Measurements from ENCODE around the gene TBCD. TPM values are rescaled to one million over a fixed set of nuclear protein-coding genes. Genes with fewer than 3 reads are reported as not detected.

The TBCD gene
- total RNA-seq, 1 experiment from 2014 or later: 129 TPM

DNA sequence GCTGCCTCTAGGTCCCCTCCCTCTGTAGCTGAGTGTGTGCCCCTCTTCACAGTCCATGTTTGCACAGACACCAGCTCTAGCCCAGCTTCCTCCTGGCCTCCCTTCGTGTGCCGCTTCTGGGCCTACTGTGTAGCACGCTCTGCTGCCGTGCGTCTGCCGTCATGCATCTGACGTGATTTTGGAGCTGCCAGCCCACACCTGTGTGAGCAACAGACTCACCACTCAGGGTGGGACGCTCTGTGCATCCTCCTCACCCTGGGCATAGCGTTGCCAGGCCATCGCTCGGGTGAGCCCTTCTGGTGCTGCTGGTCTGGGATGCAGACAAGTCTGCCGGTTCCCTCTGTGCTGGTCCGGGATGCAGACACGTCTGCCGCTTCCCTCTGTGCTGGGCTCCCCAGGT lies 127.4 kb downstream of the TBCD start:
- TF ChIP-seq, protein P1, sequence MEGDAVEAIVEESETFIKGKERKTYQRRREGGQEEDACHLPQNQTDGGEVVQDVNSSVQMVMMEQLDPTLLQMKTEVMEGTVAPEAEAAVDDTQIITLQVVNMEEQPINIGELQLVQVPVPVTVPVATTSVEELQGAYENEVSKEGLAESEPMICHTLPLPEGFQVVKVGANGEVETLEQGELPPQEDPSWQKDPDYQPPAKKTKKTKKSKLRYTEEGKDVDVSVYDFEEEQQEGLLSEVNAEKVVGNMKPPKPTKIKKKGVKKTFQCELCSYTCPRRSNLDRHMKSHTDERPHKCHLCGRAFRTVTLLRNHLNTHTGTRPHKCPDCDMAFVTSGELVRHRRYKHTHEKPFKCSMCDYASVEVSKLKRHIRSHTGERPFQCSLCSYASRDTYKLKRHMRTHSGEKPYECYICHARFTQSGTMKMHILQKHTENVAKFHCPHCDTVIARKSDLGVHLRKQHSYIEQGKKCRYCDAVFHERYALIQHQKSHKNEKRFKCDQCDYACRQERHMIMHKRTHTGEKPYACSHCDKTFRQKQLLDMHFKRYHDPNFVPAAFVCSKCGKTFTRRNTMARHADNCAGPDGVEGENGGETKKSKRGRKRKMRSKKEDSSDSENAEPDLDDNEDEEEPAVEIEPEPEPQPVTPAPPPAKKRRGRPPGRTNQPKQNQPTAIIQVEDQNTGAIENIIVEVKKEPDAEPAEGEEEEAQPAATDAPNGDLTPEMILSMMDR (conservative IDR thresholded peaks at IDR 0.05): no peak
- Histone ChIP-seq H3K23me2 (ENCODE audit: insufficient read length, low read depth, low read length, poor library complexity, severe bottlenecking) (no peaks in the 10 kb centered on the region), H3K79me2 (ENCODE audit: insufficient read depth, low read length) (no peaks in the 10 kb centered on the region; the same call in 1 of the 2 replicates), H2BK12ac (ENCODE audit: insufficient read length, low read depth, low read length) (no peak overlapping the region), H2AK5ac (ENCODE audit: insufficient read length, low read length) (no peak overlapping the region), H4K20me1 (ENCODE audit: control insufficient read depth, insufficient read depth, insufficient read length) (peaks cover 4% of the 10 kb centered on the region), H4K8ac (replicated peaks; ENCODE audit: insufficient read length, low read depth, low read length) (no peak overlapping the region), H3K9me3 (ENCODE audit: control insufficient read depth, low read depth, low read length) (no peaks in the 10 kb centered on the region), H3K18ac (ENCODE audit: insufficient read length, low read depth, low read length) (no peak overlapping the region), H3K4ac (ENCODE audit: low read depth, low read length) (no peak overlapping the region), H2BK15ac (ENCODE audit: low read depth, low read length) (no peak overlapping the region), H3K14ac (ENCODE audit: insufficient read depth, low read length) (no peak overlapping the region; the same call in 1 of the 2 replicates), H3K79me1 (ENCODE audit: insufficient read depth, low read depth, low read length, poor library complexity, severe bottlenecking) (no peaks in the 10 kb centered on the region), H2AFZ (ENCODE audit: low read length) (no peak overlapping the region), H3K27ac (ENCODE audit: insufficient read length, low read depth, low read length) (no peak overlapping the region), H3K56ac (ENCODE audit: insufficient read length, low read depth, low read length) (no peak overlapping the region), H2BK120ac (ENCODE audit: low read depth, low read length, poor library complexity, severe bottlenecking) (no peak overlapping the region), H3K4me1 (ENCODE audit: insufficient read depth, low read length) (no peaks in the 10 kb centered on the region), H2BK20ac (ENCODE audit: low read depth, low read length, poor library complexity, severe bottlenecking) (no peak overlapping the region), H3K4me2 (ENCODE audit: insufficient read depth, insufficient read length, low read length) (no peak overlapping the region), H3K9ac (ENCODE audit: extremely low read depth, insufficient read length, low read length) (no peak overlapping the region), H4K5ac (ENCODE audit: insufficient read length, low read depth, low read length) (peak overlapping the region; percentile 29), H3T11ph (ENCODE audit: low read length) (no peak overlapping the region), H3K23ac (ENCODE audit: insufficient read length, low read depth, low read length) (no peak overlapping the region), H2BK5ac (ENCODE audit: insufficient read length, low read length) (peak overlapping the region; percentile 29), H4K91ac (ENCODE audit: insufficient read length, low read depth, low read length) (no peak overlapping the region), H3K27me3 (ENCODE audit: insufficient read depth, low read length) (no peaks in the 10 kb centered on the region)
- Mint-ChIP-seq H3K4me3 (no peak overlapping the region), H3K27ac (peak overlapping the region in 1 of 3 experiments; percentile 93; a peak in 2 of 7 replicates), H3K27me3 (ENCODE audit: low read depth) (no peaks in the 10 kb centered on the region), H3K4me1 (peaks cover 29 to 41% of the 10 kb centered on the region in 2 experiments), H3K9me3 (no peaks in the 10 kb centered on the region), H3K36me3 (ENCODE audit: insufficient read depth in 1 of 3, low read depth in 3 of 3) (peaks cover 11 to 22% (median 17%) of the 10 kb centered on the region in 3 experiments)
- no CpG with 5 or more reads among the region's 15 CpGs for WGBS (ENCODE audit: extremely low coverage, insufficient read length, low lambda C conversion rate)
- no peak for DNase-seq
